Progenitor cell of endocrine pancreas (in vitro differentiated cells): ENCODE measurements around the gene PDE11A. TPM values are rescaled to one million over a fixed set of nuclear protein-coding genes. Genes with fewer than 3 reads are reported as not detected.

ENCODE experiments used
- DNase-seq: peaks from one replicate; pipeline ENCODE4 v3.0.0; 2021; ENCODE audit warnings: low spot score; ENCODE audit not compliant: unreplicated experiment
- H3K27ac Mint-ChIP-seq: 2 replicates; pipeline ENCODE4 v1.8.0; 2021; ENCODE audit warnings: mild to moderate bottlenecking, moderate library complexity, mixed read lengths
- H3K27me3 Mint-ChIP-seq: 2 replicates; pipeline ENCODE4 v1.8.0; 2021; ENCODE audit warnings: mixed read lengths
- H3K36me3 Mint-ChIP-seq: 2 replicates; pipeline ENCODE4 v1.8.0; 2022; ENCODE audit warnings: mixed read lengths; ENCODE audit not compliant: insufficient read depth
- H3K4me1 Mint-ChIP-seq: 2 replicates; pipeline ENCODE4 v1.8.0; 2021; ENCODE audit warnings: low read depth, mixed read lengths
- H3K4me3 Mint-ChIP-seq: 2 replicates; pipeline ENCODE4 v1.8.0; 2021; ENCODE audit warnings: low read depth, mild to moderate bottlenecking, moderate library complexity, mixed read lengths
- H3K9me3 Mint-ChIP-seq: 2 replicates; pipeline ENCODE4 v1.8.0; 2021; ENCODE audit warnings: low read depth, mixed read lengths
- total RNA-seq: library from RNA; stranded (reverse); gene quantifications from 2 replicates; pipeline ENCODE4 v1.2.1, GENCODE V29; 2021
- TF ChIP-seq, protein P1 (sequence below): fragments of 200-600 bp; sonication (generic); IDR thresholded peaks from one replicate; pipeline ENCODE4 v1.5.0; 2021; ENCODE audit warnings: antibody characterized with exemption, mild to moderate bottlenecking; ENCODE audit not compliant: unreplicated experiment

PDE11A gene
- total RNA-seq, 1 donor from 2014 or later: 54.8 TPM

DNA sequence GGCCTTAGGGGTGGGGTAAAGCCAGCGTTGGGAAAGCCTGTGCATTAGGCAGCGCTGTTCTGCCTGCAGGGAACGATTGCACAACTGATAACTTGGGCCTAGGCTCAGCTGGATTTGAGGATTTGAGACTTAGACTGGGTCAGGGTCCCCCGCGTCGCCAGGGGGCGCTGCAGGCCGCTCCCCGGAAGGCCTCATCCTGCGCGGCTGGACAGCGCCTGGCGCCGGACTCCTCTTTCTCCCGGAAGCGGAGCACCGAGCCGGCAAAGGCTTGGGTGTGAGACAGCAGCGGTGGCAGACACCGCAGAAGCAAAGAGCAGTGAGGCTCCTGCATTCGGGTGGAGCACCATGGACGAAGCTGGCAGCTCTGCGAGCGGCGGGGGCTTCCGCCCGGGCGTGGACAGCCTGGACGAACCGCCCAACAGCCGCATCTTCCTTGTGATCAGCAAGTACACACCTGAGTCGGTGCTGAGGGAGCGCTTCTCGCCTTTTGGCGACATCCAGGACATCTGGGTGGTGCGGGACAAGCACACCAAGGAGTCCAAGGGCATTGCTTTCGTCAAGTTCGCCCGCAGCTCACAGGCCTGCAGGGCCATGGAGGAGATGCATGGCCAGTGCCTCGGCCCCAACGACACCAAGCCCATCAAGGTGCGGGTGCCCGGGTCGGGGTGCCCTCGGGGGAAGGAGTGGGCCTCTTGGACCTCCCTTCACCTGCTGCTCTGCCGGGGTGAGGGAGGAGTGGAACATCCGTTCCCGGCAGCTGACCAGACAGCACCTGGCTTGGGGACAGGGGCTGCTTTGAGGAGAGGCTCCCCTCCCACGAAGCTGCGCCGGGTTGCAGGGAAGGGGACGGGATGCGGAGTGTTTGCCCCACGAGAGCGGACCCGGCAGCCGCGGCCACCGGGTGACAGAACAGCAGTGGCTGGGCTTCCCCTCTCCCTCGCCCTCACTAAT, 39.9 kb upstream of the PDE11A start, which contains the start of gene RBM45:
TSS of gene RBM45 (plus strand) at position 236 of the 951 bp plus-strand sequence. CDS start at position 346, 110 bp downstream.
- H3K4me3 Mint-ChIP-seq: peak within 1 kb of the TSS; percentile 95
- TF ChIP-seq, protein P1, sequence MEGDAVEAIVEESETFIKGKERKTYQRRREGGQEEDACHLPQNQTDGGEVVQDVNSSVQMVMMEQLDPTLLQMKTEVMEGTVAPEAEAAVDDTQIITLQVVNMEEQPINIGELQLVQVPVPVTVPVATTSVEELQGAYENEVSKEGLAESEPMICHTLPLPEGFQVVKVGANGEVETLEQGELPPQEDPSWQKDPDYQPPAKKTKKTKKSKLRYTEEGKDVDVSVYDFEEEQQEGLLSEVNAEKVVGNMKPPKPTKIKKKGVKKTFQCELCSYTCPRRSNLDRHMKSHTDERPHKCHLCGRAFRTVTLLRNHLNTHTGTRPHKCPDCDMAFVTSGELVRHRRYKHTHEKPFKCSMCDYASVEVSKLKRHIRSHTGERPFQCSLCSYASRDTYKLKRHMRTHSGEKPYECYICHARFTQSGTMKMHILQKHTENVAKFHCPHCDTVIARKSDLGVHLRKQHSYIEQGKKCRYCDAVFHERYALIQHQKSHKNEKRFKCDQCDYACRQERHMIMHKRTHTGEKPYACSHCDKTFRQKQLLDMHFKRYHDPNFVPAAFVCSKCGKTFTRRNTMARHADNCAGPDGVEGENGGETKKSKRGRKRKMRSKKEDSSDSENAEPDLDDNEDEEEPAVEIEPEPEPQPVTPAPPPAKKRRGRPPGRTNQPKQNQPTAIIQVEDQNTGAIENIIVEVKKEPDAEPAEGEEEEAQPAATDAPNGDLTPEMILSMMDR: peak; percentile 100
- H3K27ac Mint-ChIP-seq: peak within 1 kb of the TSS; percentile 95
- no peaks in the 10 kb centered on the region for H3K9me3 Mint-ChIP-seq
- peaks cover 6% of the 10 kb centered on the region for H3K4me1 Mint-ChIP-seq
- H3K36me3 Mint-ChIP-seq: no peaks in the 10 kb centered on the region
- H3K27me3 Mint-ChIP-seq: no peaks in the 10 kb centered on the region
- DNase-seq: peak; percentile 87

DNA sequence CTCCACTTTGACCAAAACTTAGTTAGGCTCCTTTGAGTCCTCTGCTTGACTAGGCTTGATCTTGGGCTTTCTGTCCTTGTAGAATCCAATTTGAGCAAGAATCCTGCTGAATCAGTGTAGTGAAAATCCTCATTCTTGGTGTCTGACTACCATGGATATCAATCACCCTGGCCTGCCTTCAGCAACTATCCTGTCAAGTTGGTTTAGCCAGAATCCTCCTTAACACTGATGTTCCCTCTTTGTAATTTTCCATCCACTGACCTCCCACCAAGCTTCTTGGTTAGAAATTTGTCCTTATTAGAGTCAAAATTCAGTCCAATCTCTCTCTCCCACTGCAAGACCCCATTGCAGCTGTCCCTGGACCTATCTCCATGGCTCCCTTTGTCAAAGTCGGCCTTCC, 39.2 kb upstream of the PDE11A start:
- no peaks in the 10 kb centered on the region for H3K9me3 Mint-ChIP-seq
- no peak for DNase-seq
- no peaks in the 10 kb centered on the region for H3K27me3 Mint-ChIP-seq
- H3K4me3 Mint-ChIP-seq: no peak overlapping the region
- H3K4me1 Mint-ChIP-seq: peaks cover 6% of the 10 kb centered on the region
- TF ChIP-seq, protein P1: no peak
- H3K36me3 Mint-ChIP-seq: no peaks in the 10 kb centered on the region
- no peak overlapping the region for H3K27ac Mint-ChIP-seq

GRCh38 chr2:178110681-178111080, 38.1 kb upstream of the PDE11A start:
- Mint-ChIP-seq H3K27me3 (no peaks in the 10 kb centered on the region), H3K4me1 (peaks cover 9% of the 10 kb centered on the region), H3K4me3 (no peak overlapping the region), H3K9me3 (no peaks in the 10 kb centered on the region), H3K36me3 (no peaks in the 10 kb centered on the region), H3K27ac (no peak overlapping the region)
- DNase-seq: no peak
- TF ChIP-seq, protein P1: no peak

DNA sequence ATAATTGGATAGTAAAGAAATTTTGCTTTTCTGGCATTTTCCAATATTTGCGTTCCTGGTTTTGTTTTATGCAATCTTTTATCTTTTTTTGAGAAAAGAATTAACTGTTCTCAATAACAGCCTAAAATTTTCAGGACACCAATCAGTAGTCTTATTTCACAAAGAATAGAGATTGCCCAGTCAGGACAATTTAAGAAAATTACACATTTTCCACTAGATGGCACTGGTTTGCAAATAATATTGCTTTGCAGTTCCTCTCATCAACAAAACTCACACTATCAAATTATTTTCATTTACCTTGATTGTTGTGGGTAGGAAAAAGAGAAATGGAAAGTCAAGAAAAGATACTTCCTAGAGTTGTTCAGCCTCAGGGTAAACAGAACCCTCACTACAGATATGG, 37.2 kb upstream of the PDE11A start:
- Mint-ChIP-seq H3K4me1 (peaks cover 9% of the 10 kb centered on the region), H3K9me3 (no peaks in the 10 kb centered on the region), H3K27me3 (no peaks in the 10 kb centered on the region), H3K36me3 (no peaks in the 10 kb centered on the region), H3K4me3 (no peak overlapping the region), H3K27ac (no peak overlapping the region)
- TF ChIP-seq, protein P1: peak; percentile 67
- no peak for DNase-seq

DNA sequence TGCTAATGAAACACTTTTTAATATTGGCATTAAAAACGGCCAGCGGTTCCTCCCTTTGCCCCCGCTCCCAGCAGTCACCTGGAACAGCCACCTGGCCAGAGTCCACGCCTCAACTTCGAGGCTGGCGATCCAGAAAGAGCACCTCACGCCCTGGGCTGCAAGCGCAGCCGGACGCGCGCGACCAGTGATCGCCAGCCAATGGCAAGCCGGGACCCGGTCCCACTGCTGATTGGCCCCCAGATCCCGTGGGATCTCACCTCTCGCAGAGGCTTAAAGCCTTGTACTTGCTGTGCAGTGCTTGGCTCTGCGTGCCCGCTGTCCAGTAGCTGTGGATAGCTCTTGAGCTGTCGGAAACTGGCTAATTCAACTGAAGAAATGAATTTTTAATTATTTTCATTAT, 35.6 kb upstream of the PDE11A start:
- TF ChIP-seq, protein P1: no peak
- H3K27ac Mint-ChIP-seq: no peak overlapping the region
- peaks cover 6% of the 10 kb centered on the region for H3K4me1 Mint-ChIP-seq
- H3K27me3 Mint-ChIP-seq: no peaks in the 10 kb centered on the region
- H3K4me3 Mint-ChIP-seq: no peak overlapping the region
- no peaks in the 10 kb centered on the region for H3K36me3 Mint-ChIP-seq
- no peaks in the 10 kb centered on the region for H3K9me3 Mint-ChIP-seq
- DNase-seq: no peak
